Ureter (tissue), 1 donor: Measurements from ENCODE around the gene FAM171A2. TPM values are rescaled to one million over a fixed set of nuclear protein-coding genes. Genes with fewer than 3 reads are reported as not detected.

ENCODE experiments used
- DNase-seq: peaks from one replicate; pipeline ENCODE4 v3.0.0-alpha.2; 2020; ENCODE audit warnings: low spot score
- total RNA-seq: library from RNA; stranded (reverse); gene quantifications from one replicate; pipeline ENCODE4 v1.2.4, GENCODE V29; 2023
- donor health status: DM: yes; HTN: yes; CAD: no.

Gene FAM171A2
- total RNA-seq, 1 donor from 2014 or later = 0.78 TPM

DNA sequence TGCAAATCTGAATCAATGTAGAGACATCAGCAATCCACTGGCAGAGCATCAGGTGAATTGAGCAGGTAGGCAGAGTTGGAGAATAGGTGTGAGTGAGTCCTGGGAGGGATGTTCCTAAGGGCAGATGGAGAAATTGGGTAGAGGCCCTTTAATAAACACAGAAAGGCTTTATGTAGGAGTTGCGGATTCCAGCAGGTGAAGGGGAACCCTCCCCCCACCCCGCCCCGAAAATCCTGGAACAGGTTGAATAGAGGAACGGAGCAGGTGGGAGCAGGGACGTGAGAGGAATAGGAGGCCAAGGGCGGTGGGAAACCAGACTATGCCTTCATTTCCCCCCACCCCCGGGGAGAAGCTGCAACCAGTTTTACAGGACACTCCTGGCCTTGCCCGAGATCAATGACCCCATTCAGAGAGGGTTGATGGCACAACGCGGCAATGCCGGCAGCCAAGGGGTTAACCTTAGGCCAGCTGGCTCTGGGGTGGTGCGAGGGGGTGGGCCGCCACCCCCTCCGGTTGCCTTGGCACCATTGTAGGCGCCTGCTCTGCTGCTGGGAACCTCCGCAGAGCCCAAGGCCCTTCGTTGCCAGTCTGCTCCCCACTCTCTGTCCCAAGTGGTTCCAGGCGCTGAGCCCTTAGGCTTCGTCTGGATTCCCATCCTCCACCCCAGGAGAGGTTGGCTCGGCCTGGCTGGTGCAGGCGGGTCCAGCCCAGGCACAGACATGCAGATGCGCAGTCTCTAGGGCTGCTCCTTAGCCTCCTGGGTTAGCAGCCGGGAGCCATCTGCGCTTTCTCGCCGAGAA is 56.1 kb downstream of the FAM171A2 start:
- DNase-seq = no peak

DNA sequence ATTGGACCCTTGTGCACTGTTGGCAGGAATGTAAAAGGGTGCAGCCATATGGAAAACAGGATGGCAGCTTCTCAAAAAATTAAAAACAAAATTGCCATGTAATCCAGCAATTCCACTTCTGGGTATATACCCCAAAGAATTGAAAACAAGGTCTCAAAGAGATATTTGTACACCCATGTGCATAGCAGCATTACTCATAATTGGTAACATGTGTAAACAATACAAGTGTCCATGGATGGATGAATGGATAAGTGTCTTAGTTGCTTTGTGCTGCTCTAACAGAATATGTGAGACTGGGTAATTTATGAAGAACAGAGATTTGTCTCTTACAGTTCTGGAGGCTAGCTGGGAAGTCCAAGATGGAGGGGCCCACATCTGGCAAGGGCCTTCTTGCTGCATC is 59.0 kb downstream of the FAM171A2 start:
- no peak for DNase-seq

Other genes with a start within 250 kb of the FAM171A2 start
- gene HDAC5, start 240.2 kb downstream of the FAM171A2 start, total RNA-seq = 36.3 TPM
- gene HROB, start 221.9 kb downstream of the FAM171A2 start, total RNA-seq = 1.3 TPM
- gene ASB16, start 193.1 kb downstream of the FAM171A2 start, total RNA-seq = 0.36 TPM
- 41.4 TPM for gene TMUB2, start 176.9 kb downstream of the FAM171A2 start, total RNA-seq
- gene ATXN7L3, start 164.0 kb downstream of the FAM171A2 start, total RNA-seq = 66.7 TPM
- gene UBTF, start 144.2 kb downstream of the FAM171A2 start, total RNA-seq = 108 TPM
- gene SLC4A1, start 95.7 kb downstream of the FAM171A2 start, total RNA-seq = 0.08 TPM
- gene RUNDC3A, start 55.3 kb downstream of the FAM171A2 start, total RNA-seq = 1.3 TPM
- 135 TPM for gene SLC25A39, start 39.0 kb downstream of the FAM171A2 start, total RNA-seq
- gene GRN, start 18.6 kb downstream of the FAM171A2 start, total RNA-seq = 341 TPM
- 1.1 TPM for gene ITGA2B, start 25.8 kb upstream of the FAM171A2 start, total RNA-seq
- gene GPATCH8, start 139.6 kb upstream of the FAM171A2 start, total RNA-seq = 66.5 TPM
- gene FZD2, start 193.6 kb upstream of the FAM171A2 start, total RNA-seq = 3.9 TPM